GM19463 (cell line): Measurements from ENCODE around the gene CEACAM21.

ENCODE experiments used
- ATAC-seq: cut with Tn5 transposase; IDR thresholded peaks from one replicate; pipeline ENCODE4 v1.9.1; 2021; ENCODE audit warnings: mild to moderate bottlenecking, moderate library complexity; ENCODE audit not compliant: unreplicated experiment

Gene CEACAM21

GRCh38 chr19:41616792-41617621 is 41.0 kb downstream of the CEACAM21 start:
- no peak for ATAC-seq

GRCh38 chr19:41617941-41618730 is 42.2 kb downstream of the CEACAM21 start:
- ATAC-seq, result no peak

- no peak for ATAC-seq
These were observed 43.1 kb downstream of the CEACAM21 start for GRCh38 chr19:41619018-41619556.

- no peak for ATAC-seq
These were observed 44.2 kb downstream of the CEACAM21 start for GRCh38 chr19:41620171-41620570.

- ATAC-seq, result no peak
These were observed 45.3 kb downstream of the CEACAM21 start for GRCh38 chr19:41621226-41621625.

GRCh38 chr19:41621654-41622053 is 45.7 kb downstream of the CEACAM21 start:
- no peak for ATAC-seq

- no peak for ATAC-seq
These were observed 47.4 kb downstream of the CEACAM21 start for GRCh38 chr19:41623360-41623759.

GRCh38 chr19:41624515-41624914 is 48.5 kb downstream of the CEACAM21 start:
- ATAC-seq, result no peak

GRCh38 chr19:41624937-41625336 is 49.0 kb downstream of the CEACAM21 start:
- ATAC-seq, result no peak

GRCh38 chr19:41626278-41626677 is 50.3 kb downstream of the CEACAM21 start:
- no peak for ATAC-seq

GRCh38 chr19:41626877-41627276 is 50.9 kb downstream of the CEACAM21 start, which contains the start of gene CEACAM4:
CEACAM4 (minus strand) TSS chr19:41627074; CDS start chr19:41626963, 111 bp downstream.
- no peak for ATAC-seq

GRCh38 chr19:41627966-41628675 is 52.2 kb downstream of the CEACAM21 start:
- no peak for ATAC-seq
